ENCODE results near the gene UBL4B. TPM values are rescaled to one million over a fixed set of nuclear protein-coding genes. Genes with fewer than 3 reads are reported as not detected.

The UBL4B gene
- polyA plus RNA-seq, 4 donors = not detected

DNA sequence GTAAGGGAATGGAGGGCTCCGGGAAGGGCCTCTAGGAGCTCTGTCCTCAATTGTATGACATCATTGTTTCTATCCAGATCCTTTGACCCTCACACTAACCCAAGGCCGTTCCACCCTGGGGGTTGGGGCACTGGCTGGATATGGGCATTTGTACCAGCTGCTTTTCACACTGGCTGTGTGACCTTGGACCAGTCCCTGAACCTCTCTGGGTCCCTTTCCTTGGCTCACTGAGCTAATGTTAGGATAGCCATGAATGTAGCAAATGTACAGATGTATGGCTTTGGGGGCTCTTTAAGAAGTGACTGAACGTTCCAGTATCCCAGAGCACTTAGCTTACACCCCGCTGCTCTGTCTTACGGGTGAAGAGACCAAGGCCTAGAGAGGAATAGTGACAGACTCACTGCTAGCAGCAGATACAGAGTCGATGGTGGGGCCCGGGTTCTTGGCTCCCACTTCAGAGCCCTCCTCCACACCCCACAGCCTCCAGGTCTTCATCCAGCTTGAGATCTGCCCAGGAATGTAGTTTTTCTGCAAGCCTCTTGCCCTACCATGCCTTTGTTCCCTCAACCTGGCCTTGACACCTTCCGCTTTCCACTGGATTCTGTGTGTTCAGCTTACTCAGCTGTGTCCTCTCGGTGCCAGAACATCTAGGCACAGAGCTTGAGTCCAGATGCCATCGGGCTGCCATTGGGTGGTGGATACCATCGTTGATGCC lies 14.6 kb upstream of the UBL4B start:
- 76 to 82% (median 80%) methylated on average over 11 of the region's 11 CpGs for WGBS, 3 donors
- DNase-seq (no peak), FAIRE-seq (no peak)
- Histone ChIP-seq H3K9me3 (ENCODE audit: control insufficient read depth in 2 of 2, insufficient read depth in 1 of 2, low read depth in 1 of 2, low read length in 1 of 2) (peaks cover 0 to 3% of the 10 kb centered on the region in 2 donors), H3K36me3 (ENCODE audit: control insufficient read depth in 3 of 3, insufficient read depth in 2 of 3, low read depth in 1 of 3, low read length in 3 of 3) (no peaks in the 10 kb centered on the region), H3K4me3 (ENCODE audit: low read depth in 1 of 3, low read length in 3 of 3) (no peak overlapping the region), H3K4me1 (ENCODE audit: control insufficient read depth in 3 of 3, insufficient read depth in 2 of 3, low read depth in 1 of 3, low read length in 2 of 3) (no peaks in the 10 kb centered on the region), H3K27me3 (ENCODE audit: control insufficient read depth in 3 of 3, insufficient read depth in 3 of 3, low read length in 3 of 3) (peaks cover 3 to 21% (median 3%) of the 10 kb centered on the region in 3 donors), H3K27ac (ENCODE audit: low read depth in 1 of 3, low read length in 2 of 3) (no peak overlapping the region)

DNA sequence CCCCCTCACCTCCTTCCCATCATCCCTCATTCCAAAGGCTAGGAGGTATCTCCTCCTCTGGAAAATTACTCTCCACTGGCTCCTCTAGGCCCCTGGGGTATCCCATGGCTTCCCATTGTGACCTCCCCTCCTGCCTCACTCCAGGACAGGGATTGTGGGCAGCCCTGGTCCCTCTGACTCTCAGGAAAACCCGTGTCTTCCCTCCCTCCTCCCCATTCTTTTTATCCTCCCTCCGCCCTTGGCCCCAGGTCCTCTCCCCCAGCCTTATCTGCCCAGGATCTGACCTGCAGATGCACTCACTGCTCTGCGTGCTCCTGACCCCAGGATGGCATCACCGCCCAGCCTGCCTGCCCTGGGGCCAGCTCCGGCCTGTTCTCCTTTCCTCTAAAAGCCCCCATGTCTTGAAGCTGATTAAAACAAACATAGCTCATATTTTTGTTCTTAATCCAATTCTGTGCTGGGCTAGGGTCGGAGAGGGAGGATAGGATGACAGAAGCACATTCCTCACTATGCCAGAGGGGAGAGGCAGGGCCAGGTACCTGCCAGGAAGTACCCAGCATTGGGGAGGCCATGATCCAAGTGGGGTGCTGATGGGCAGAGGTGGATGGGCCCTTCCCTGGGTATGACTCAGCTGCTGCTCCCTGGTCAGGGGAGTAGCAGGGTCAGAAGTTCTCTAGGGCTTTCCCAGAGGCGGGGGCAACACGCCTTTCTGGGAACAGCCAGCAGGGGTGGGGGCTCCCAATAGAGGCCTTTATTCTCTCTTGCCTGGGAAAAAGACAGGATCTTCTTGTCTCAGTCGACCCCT lies 13.8 kb upstream of the UBL4B start:
- no peak overlapping the region for H3K27ac ChIP-seq (ENCODE audit: low read depth in 1 of 3, low read length in 2 of 3)
- H3K36me3 ChIP-seq (ENCODE audit: control insufficient read depth in 3 of 3, insufficient read depth in 2 of 3, low read depth in 1 of 3, low read length in 3 of 3) = no peaks in the 10 kb centered on the region
- peaks cover 3 to 21% (median 3%) of the 10 kb centered on the region in 3 donors for H3K27me3 ChIP-seq (ENCODE audit: control insufficient read depth in 3 of 3, insufficient read depth in 3 of 3, low read length in 3 of 3)
- H3K4me1 ChIP-seq (ENCODE audit: control insufficient read depth in 3 of 3, insufficient read depth in 2 of 3, low read depth in 1 of 3, low read length in 2 of 3) = no peaks in the 10 kb centered on the region
- no peak for DNase-seq
- H3K9me3 ChIP-seq (ENCODE audit: control insufficient read depth in 2 of 2, insufficient read depth in 1 of 2, low read depth in 1 of 2, low read length in 1 of 2) = peaks cover 0 to 3% of the 10 kb centered on the region in 2 donors
- 59 to 69% (median 60%) methylated on average over 9 of the region's 9 CpGs for WGBS, 3 donors
- FAIRE-seq = no peak
- no peak overlapping the region for H3K4me3 ChIP-seq (ENCODE audit: low read depth in 1 of 3, low read length in 3 of 3)

DNA sequence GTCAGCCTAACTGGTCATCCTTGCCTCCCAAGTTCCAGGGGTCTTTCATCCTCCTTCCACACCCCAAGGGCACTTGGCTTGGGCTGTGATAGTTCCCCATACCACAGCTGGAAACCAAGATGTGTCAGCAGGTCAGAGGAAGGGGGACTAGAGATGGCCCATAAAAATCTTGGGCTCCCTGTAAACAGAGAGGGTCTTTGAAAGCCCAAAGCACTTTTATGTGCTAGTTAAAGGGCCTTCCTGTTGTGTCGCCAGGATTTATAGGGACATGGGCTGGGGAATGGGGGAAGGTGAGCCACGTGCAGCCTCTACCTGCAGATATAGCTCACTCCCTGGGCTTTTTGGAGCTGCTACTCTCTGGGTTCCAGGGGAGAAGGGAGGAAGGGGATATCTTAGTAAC lies 11.9 kb upstream of the UBL4B start:
- Histone ChIP-seq H3K27ac (ENCODE audit: low read depth in 1 of 3, low read length in 2 of 3) (no peak overlapping the region), H3K27me3 (ENCODE audit: control insufficient read depth in 3 of 3, insufficient read depth in 3 of 3, low read length in 3 of 3) (peaks cover 0 to 17% (median 0%) of the 10 kb centered on the region in 3 donors), H3K4me1 (ENCODE audit: control insufficient read depth in 3 of 3, insufficient read depth in 2 of 3, low read depth in 1 of 3, low read length in 2 of 3) (no peaks in the 10 kb centered on the region), H3K9me3 (ENCODE audit: control insufficient read depth in 2 of 2, insufficient read depth in 1 of 2, low read depth in 1 of 2, low read length in 1 of 2) (no peaks in the 10 kb centered on the region), H3K36me3 (ENCODE audit: control insufficient read depth in 3 of 3, insufficient read depth in 2 of 3, low read depth in 1 of 3, low read length in 3 of 3) (no peaks in the 10 kb centered on the region), H3K4me3 (ENCODE audit: low read depth in 1 of 3, low read length in 3 of 3) (no peak overlapping the region)
- FAIRE-seq (no peak), DNase-seq (no peak)
- WGBS, 3 donors = 64 to 66% (median 65%) methylated on average over 2 of the region's 2 CpGs

- H3K4me3 ChIP-seq (ENCODE audit: low read depth in 1 of 3, low read length in 3 of 3) = no peak overlapping the region
- H3K27ac ChIP-seq (ENCODE audit: low read depth in 1 of 3, low read length in 2 of 3) = no peak overlapping the region
Observed at GRCh38 chr1:110102081-110102480, 10.2 kb upstream of the UBL4B start.

GRCh38 chr1:110106013-110106941 lies 6.0 kb upstream of the UBL4B start:
- no peaks in the 10 kb centered on the region for H3K4me1 ChIP-seq (ENCODE audit: control insufficient read depth in 3 of 3, insufficient read depth in 2 of 3, low read depth in 1 of 3, low read length in 2 of 3)
- H3K36me3 ChIP-seq (ENCODE audit: control insufficient read depth in 3 of 3, insufficient read depth in 2 of 3, low read depth in 1 of 3, low read length in 3 of 3) = no peaks in the 10 kb centered on the region
- H3K9me3 ChIP-seq (ENCODE audit: control insufficient read depth in 2 of 2, insufficient read depth in 1 of 2, low read depth in 1 of 2, low read length in 1 of 2) = no peaks in the 10 kb centered on the region
- FAIRE-seq (no peak), DNase-seq (peak; percentile 66 to 75)
- peaks cover 0 to 11% (median 0%) of the 10 kb centered on the region in 3 donors for H3K27me3 ChIP-seq (ENCODE audit: control insufficient read depth in 3 of 3, insufficient read depth in 3 of 3, low read length in 3 of 3)
- WGBS, 3 donors = 18 to 25% (median 19%) methylated on average over 8 of the region's 8 CpGs
- no peak overlapping the region for H3K4me3 ChIP-seq (ENCODE audit: low read depth in 1 of 3, low read length in 3 of 3)
- H3K27ac ChIP-seq (ENCODE audit: low read depth in 1 of 3, low read length in 2 of 3) = no peak overlapping the region

More at GRCh38 chr1:110102081-110102480, 10.2 kb upstream of the UBL4B start:
- H3K36me3 ChIP-seq (ENCODE audit: control insufficient read depth in 3 of 3, insufficient read depth in 2 of 3, low read depth in 1 of 3, low read length in 3 of 3) = no peaks in the 10 kb centered on the region
- no peaks in the 10 kb centered on the region for H3K9me3 ChIP-seq (ENCODE audit: control insufficient read depth in 2 of 2, insufficient read depth in 1 of 2, low read depth in 1 of 2, low read length in 1 of 2)
- H3K4me1 ChIP-seq (ENCODE audit: control insufficient read depth in 3 of 3, insufficient read depth in 2 of 3, low read depth in 1 of 3, low read length in 2 of 3) = no peaks in the 10 kb centered on the region
- FAIRE-seq (no peak), DNase-seq (no peak)
- WGBS, 3 donors = 60 to 74% (median 61%) methylated on average over 7 of the region's 7 CpGs
- peaks cover 0 to 14% (median 0%) of the 10 kb centered on the region in 3 donors for H3K27me3 ChIP-seq (ENCODE audit: control insufficient read depth in 3 of 3, insufficient read depth in 3 of 3, low read length in 3 of 3)

DNA sequence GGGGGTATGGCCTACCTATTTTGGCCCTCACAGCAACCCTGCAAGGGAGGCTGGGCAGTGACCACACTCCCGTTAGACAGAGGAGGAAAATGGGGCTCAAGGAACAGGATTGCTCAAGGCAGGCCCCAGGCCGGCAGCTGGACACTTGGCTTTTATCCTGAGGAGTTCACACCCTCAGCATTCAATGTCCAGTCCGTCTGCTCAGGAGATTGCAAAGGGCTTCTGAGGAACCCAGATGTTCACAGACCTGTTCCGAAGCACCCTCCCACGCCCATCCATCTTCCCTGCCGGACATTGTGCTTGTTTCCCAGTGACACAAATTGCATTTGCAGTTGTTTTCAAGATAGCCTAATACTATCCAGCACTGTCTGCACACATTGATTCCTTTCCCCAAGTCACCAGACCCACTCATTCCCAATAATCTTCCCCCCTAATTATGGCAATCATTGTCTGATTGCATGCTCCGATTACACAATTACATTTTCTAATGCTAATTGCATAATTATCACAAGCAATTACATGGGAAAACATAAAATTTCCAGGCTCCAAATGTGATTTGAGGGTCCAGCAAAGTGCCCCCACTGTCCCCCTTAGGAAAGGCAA lies 4.3 kb upstream of the UBL4B start:
- H3K4me3 ChIP-seq (ENCODE audit: low read depth in 1 of 3, low read length in 3 of 3) = no peak overlapping the region
- no peaks in the 10 kb centered on the region for H3K4me1 ChIP-seq (ENCODE audit: control insufficient read depth in 3 of 3, insufficient read depth in 2 of 3, low read depth in 1 of 3, low read length in 2 of 3)
- no peak overlapping the region for H3K27ac ChIP-seq (ENCODE audit: low read depth in 1 of 3, low read length in 2 of 3)
- 57 to 76% (median 70%) methylated on average over 7 of the region's 7 CpGs for WGBS, 3 donors
- FAIRE-seq (no peak), DNase-seq (no peak)
- H3K27me3 ChIP-seq (ENCODE audit: control insufficient read depth in 3 of 3, insufficient read depth in 3 of 3, low read length in 3 of 3) = peaks cover 0 to 11% (median 3%) of the 10 kb centered on the region in 3 donors
- no peaks in the 10 kb centered on the region for H3K36me3 ChIP-seq (ENCODE audit: control insufficient read depth in 3 of 3, insufficient read depth in 2 of 3, low read depth in 1 of 3, low read length in 3 of 3)
- H3K9me3 ChIP-seq (ENCODE audit: control insufficient read depth in 2 of 2, insufficient read depth in 1 of 2, low read depth in 1 of 2, low read length in 1 of 2) = no peaks in the 10 kb centered on the region

DNA sequence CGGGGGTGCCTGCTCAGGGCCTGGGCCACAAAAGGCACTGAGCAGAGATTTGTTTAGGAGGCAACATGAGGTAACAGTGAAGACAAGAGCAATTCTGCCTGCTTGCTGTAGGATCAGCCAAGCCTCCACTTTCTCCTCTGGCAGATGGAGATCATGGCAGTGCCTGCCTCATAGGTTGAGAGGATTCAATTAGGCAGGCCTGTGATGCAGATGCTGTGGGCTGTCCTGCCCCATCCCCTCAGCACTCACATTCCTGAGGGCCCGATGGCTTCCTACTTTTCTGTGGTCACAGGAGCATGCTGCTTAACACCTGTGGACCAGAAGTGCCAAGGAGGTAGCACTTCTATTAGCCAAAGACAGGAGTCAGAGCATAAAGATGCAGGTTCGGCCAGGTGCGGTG lies 1.2 kb upstream of the UBL4B start:
- Histone ChIP-seq H3K9me3 (ENCODE audit: control insufficient read depth in 2 of 2, insufficient read depth in 1 of 2, low read depth in 1 of 2, low read length in 1 of 2) (no peaks in the 10 kb centered on the region), H3K4me1 (ENCODE audit: control insufficient read depth in 3 of 3, insufficient read depth in 2 of 3, low read depth in 1 of 3, low read length in 2 of 3) (no peaks in the 10 kb centered on the region), H3K36me3 (ENCODE audit: control insufficient read depth in 3 of 3, insufficient read depth in 2 of 3, low read depth in 1 of 3, low read length in 3 of 3) (no peaks in the 10 kb centered on the region), H3K27me3 (ENCODE audit: control insufficient read depth in 3 of 3, insufficient read depth in 3 of 3, low read length in 3 of 3) (peaks cover 0 to 31% (median 5%) of the 10 kb centered on the region in 3 donors), H3K27ac (ENCODE audit: low read depth in 1 of 3, low read length in 2 of 3) (no peak overlapping the region), H3K4me3 (ENCODE audit: low read depth in 1 of 3, low read length in 3 of 3) (no peak overlapping the region)
- 75 to 81% (median 76%) methylated on average over 4 of the region's 4 CpGs for WGBS, 3 donors
- FAIRE-seq (no peak), DNase-seq (no peak)

DNA sequence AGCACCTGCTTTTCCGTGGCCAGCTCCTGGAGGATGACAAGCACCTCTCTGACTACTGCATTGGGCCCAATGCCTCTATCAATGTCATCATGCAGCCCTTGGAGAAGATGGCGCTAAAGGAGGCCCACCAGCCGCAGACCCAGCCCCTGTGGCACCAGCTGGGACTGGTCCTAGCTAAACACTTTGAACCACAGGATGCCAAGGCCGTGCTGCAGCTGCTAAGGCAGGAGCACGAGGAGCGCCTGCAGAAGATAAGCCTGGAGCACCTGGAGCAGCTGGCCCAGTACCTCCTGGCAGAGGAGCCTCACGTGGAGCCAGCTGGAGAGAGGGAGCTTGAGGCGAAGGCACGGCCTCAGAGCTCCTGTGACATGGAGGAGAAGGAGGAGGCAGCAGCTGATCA lies 413 bp downstream of the UBL4B start:
- FAIRE-seq = no peak
- Histone ChIP-seq H3K27me3 (ENCODE audit: control insufficient read depth in 3 of 3, insufficient read depth in 3 of 3, low read length in 3 of 3) (peaks cover 0 to 36% (median 5%) of the 10 kb centered on the region in 3 donors), H3K4me3 (ENCODE audit: low read depth in 1 of 3, low read length in 3 of 3) (no peak overlapping the region), H3K36me3 (ENCODE audit: control insufficient read depth in 3 of 3, insufficient read depth in 2 of 3, low read depth in 1 of 3, low read length in 3 of 3) (no peaks in the 10 kb centered on the region), H3K27ac (ENCODE audit: low read depth in 1 of 3, low read length in 2 of 3) (no peak overlapping the region), H3K4me1 (ENCODE audit: control insufficient read depth in 3 of 3, insufficient read depth in 2 of 3, low read depth in 1 of 3, low read length in 2 of 3) (no peaks in the 10 kb centered on the region), H3K9me3 (ENCODE audit: control insufficient read depth in 2 of 2, insufficient read depth in 1 of 2, low read depth in 1 of 2, low read length in 1 of 2) (no peaks in the 10 kb centered on the region)
- WGBS, 3 donors = 20 to 51% (median 29%) methylated on average over 7 to 9 of the region's 9 CpGs
- DNase-seq = no peak

Data from small intestine (tissue), 7 donors.